CD14-positive monocyte (primary cell): ENCODE measurements around the gene PCDHA13. TPM values are rescaled to one million over a fixed set of nuclear protein-coding genes. Genes with fewer than 3 reads are reported as not detected.
A peak's percentile ranks its signal among the peaks of the same experiment; 100 is the strongest.

Source experiments
- DNase-seq, 3 donors: peaks; one replicate each; pipeline ENCODE4 v3.0.0-alpha.2; 2011 to 2022
- H2AFZ ChIP-seq: 2 replicates; pipeline ENCODE4 v1.6.0; 2012; ENCODE audit warnings: mild to moderate bottlenecking, low read depth, low read length, inconsistent platforms; ENCODE audit not compliant: insufficient read depth, poor library complexity, severe bottlenecking
- H3K27ac ChIP-seq, 2 donors: 1 replicate in 1 of 2; 2 replicates in 1 of 2; pipeline ENCODE4 v1.5.1; 2012 to 2013; ENCODE audit warnings: low read length in 2 of 2, control low read depth in 1 of 2, inconsistent platforms in 1 of 2, low read depth in 1 of 2, mild to moderate bottlenecking in 1 of 2
- H3K27me3 ChIP-seq, 2 donors: one replicate each; pipeline versions ENCODE4 v1.6.0 to v1.6.1; 2011 to 2013; ENCODE audit warnings: low read length in 2 of 2; ENCODE audit not compliant: control insufficient read depth in 2 of 2, insufficient read depth in 2 of 2
- H3K36me3 ChIP-seq, 2 donors: replicated peaks in 1 of 2; 1 replicate in 1 of 2; 2 replicates in 1 of 2; pipeline versions ENCODE4 v1.5.1 to v1.6.1; 2012 to 2013; ENCODE audit warnings: low read length in 2 of 2, control low read depth in 1 of 2, inconsistent platforms in 1 of 2, mild to moderate bottlenecking in 1 of 2; ENCODE audit not compliant: insufficient read depth in 2 of 2, control insufficient read depth in 1 of 2
- H3K4me1 ChIP-seq, 2 donors: 1 replicate in 1 of 2; 2 replicates in 1 of 2; pipeline versions ENCODE4 v1.5.1 to v1.6.1; 2012 to 2013; ENCODE audit warnings: low read length in 2 of 2, control low read depth in 1 of 2, inconsistent platforms in 1 of 2, mild to moderate bottlenecking in 1 of 2, moderate library complexity in 1 of 2; ENCODE audit not compliant: insufficient read depth in 2 of 2, control insufficient read depth in 1 of 2
- H3K4me2 ChIP-seq: replicated peaks from 2 replicates; pipeline ENCODE3; 2012; ENCODE audit warnings: low read length, moderate library complexity, mild to moderate bottlenecking; ENCODE audit not compliant: poor library complexity, severe bottlenecking; ENCODE audit errors: extremely low read depth
- H3K4me3 ChIP-seq, 3 experiments: fragments of 200-600 bp in 1 of 3; sonication (generic) in 1 of 3; replicated peaks in 1 of 3; 1 replicate in 2 of 3; 2 replicates in 1 of 3; pipeline ENCODE4 v1.5.1; 2011 to 2013; ENCODE audit warnings: low read length in 3 of 3, mild to moderate bottlenecking in 3 of 3, control low read depth in 2 of 3, low read depth in 2 of 3, inconsistent platforms in 1 of 3, moderate library complexity in 1 of 3
- H3K79me2 ChIP-seq: 2 replicates; pipeline ENCODE4 v1.6.0; 2012; ENCODE audit warnings: mild to moderate bottlenecking, control low read depth, inconsistent platforms, low read length, moderate library complexity; ENCODE audit not compliant: insufficient read depth
- H3K9ac ChIP-seq: 2 replicates; pipeline ENCODE4 v1.6.0; 2017; ENCODE audit warnings: low read length, mild to moderate bottlenecking; ENCODE audit not compliant: insufficient read depth, poor library complexity, severe bottlenecking
- H3K9me3 ChIP-seq, 2 donors: replicated peaks in 1 of 2; 1 replicate in 1 of 2; 2 replicates in 1 of 2; pipeline versions ENCODE4 v1.5.1 to v1.6.1; 2012 to 2013; ENCODE audit warnings: low read length in 2 of 2, control low read depth in 1 of 2; ENCODE audit not compliant: control insufficient read depth in 1 of 2, insufficient read depth in 1 of 2
- H4K20me1 ChIP-seq: 2 replicates; pipeline ENCODE4 v1.6.0; 2012; ENCODE audit warnings: mild to moderate bottlenecking, low read length, control low read depth, moderate library complexity; ENCODE audit not compliant: insufficient read depth
- H3K27ac Mint-ChIP-seq, 7 donors: one replicate each; pipeline ENCODE4 v1.8.0; 2020; ENCODE audit warnings: mild to moderate bottlenecking in 7 of 7, mixed read lengths in 7 of 7, moderate library complexity in 6 of 7, inconsistent platforms in 2 of 7
- H3K27me3 Mint-ChIP-seq, 3 donors: one replicate each; pipeline ENCODE4 v1.8.0; 2021 to 2022; ENCODE audit warnings: low read depth in 3 of 3, mild to moderate bottlenecking in 3 of 3, mixed read lengths in 3 of 3, moderate library complexity in 3 of 3, inconsistent platforms in 1 of 3
- H3K36me3 Mint-ChIP-seq, 2 donors: one replicate each; pipeline ENCODE4 v1.8.0; 2020; ENCODE audit warnings: mixed read lengths in 2 of 2, inconsistent platforms in 1 of 2, mild to moderate bottlenecking in 1 of 2
- H3K4me1 Mint-ChIP-seq: one replicate; pipeline ENCODE4 v1.8.0; 2020; ENCODE audit warnings: mild to moderate bottlenecking, mixed read lengths
- H3K4me3 Mint-ChIP-seq, 2 donors: one replicate each; pipeline ENCODE4 v1.8.0; 2020; ENCODE audit warnings: mild to moderate bottlenecking in 2 of 2, mixed read lengths in 2 of 2, moderate library complexity in 1 of 2
- H3K9me3 Mint-ChIP-seq, 7 donors: one replicate each; pipeline ENCODE4 v1.8.0; 2020 to 2022; ENCODE audit warnings: mixed read lengths in 7 of 7, mild to moderate bottlenecking in 6 of 7, moderate library complexity in 6 of 7, inconsistent platforms in 2 of 7
- WGBS: methylation state at CpG from one replicate; pipeline ENCODE4 v1.1.5; 2013; ENCODE audit warnings: missing lambda C conversion rate; ENCODE audit not compliant: insufficient coverage; 5-methylcytosine and 5-hydroxymethylcytosine counted together
- intact Hi-C, 2 donors: fragments of 100-400 bp; cut with micrococcal nuclease; formaldehyde crosslinking; loops; one replicate each; pipeline versions ENCODE4 v1.15.0 to v1.15.1; 2023
- polyA plus RNA-seq, 3 donors: library from polyadenylated mRNA; depleted of rRNA in 1 of 3; unstranded in 2 of 3; stranded (reverse) in 1 of 3; fragments of 300-500 nt in 2 of 3; fragments of >200 nt in 1 of 3; fragmentation: Illumina TruSeq in 2 of 3; gene quantifications; 1 replicate in 2 of 3; 2 replicates in 1 of 3; pipeline ENCODE4 v1.2.3, GENCODE V29; 2012 to 2021
- TF ChIP-seq, protein P1 (sequence below): fragments of 200-600 bp; IDR thresholded peaks from one replicate; pipeline ENCODE4 v1.8.0; 2022; ENCODE audit warnings: antibody characterized with exemption, mild to moderate bottlenecking

PCDHA13 gene
- polyA plus RNA-seq, 3 donors: not detected

- H2AFZ ChIP-seq: no peak within 1 kb of the TSS
- WGBS: 22% methylated on average over 30 of the region's 41 CpGs
- peaks cover 0 to 12% of the 10 kb centered on the region in 2 donors for H3K36me3 Mint-ChIP-seq
- H3K27me3 ChIP-seq: peaks cover 0 to 11% of the 10 kb centered on the region in 2 donors
- peaks cover 6 to 23% (median 22%) of the 10 kb centered on the region in 3 donors for H3K27me3 Mint-ChIP-seq
- no peak within 1 kb of the TSS for H3K27ac ChIP-seq
- no peaks in the 10 kb centered on the region for H3K79me2 ChIP-seq
- H3K4me3 ChIP-seq: no peak within 1 kb of the TSS
- no peak within 1 kb of the TSS for H3K4me2 ChIP-seq
- H3K36me3 ChIP-seq: no peaks in the 10 kb centered on the region
- no peak within 1 kb of the TSS for H3K27ac Mint-ChIP-seq
- H3K9me3 ChIP-seq: peaks cover 28 to 49% of the 10 kb centered on the region in 2 donors
- DNase-seq: no peak
- no peaks in the 10 kb centered on the region for H3K4me1 ChIP-seq
- intact Hi-C loops: no loop called here
- H4K20me1 ChIP-seq: no peaks in the 10 kb centered on the region
- no peaks in the 10 kb centered on the region for H3K4me1 Mint-ChIP-seq
- H3K9ac ChIP-seq: no peak within 1 kb of the TSS
- peaks cover 19 to 44% (median 33%) of the 10 kb centered on the region in 7 donors for H3K9me3 Mint-ChIP-seq
- TF ChIP-seq, protein P1, sequence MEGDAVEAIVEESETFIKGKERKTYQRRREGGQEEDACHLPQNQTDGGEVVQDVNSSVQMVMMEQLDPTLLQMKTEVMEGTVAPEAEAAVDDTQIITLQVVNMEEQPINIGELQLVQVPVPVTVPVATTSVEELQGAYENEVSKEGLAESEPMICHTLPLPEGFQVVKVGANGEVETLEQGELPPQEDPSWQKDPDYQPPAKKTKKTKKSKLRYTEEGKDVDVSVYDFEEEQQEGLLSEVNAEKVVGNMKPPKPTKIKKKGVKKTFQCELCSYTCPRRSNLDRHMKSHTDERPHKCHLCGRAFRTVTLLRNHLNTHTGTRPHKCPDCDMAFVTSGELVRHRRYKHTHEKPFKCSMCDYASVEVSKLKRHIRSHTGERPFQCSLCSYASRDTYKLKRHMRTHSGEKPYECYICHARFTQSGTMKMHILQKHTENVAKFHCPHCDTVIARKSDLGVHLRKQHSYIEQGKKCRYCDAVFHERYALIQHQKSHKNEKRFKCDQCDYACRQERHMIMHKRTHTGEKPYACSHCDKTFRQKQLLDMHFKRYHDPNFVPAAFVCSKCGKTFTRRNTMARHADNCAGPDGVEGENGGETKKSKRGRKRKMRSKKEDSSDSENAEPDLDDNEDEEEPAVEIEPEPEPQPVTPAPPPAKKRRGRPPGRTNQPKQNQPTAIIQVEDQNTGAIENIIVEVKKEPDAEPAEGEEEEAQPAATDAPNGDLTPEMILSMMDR: no peak
- peak within 1 kb of the TSS in 1 of 2 donors; percentile 39 for H3K4me3 Mint-ChIP-seq
Observed at GRCh38 chr5:140868721-140869554, 13.0 kb upstream of the PCDHA13 start, which contains the start of gene PCDHA11. PCDHA11 (plus strand) TSS chr5:140868957; CDS start chr5:140869104, 147 bp downstream.

GRCh38 chr5:140869555-140869886 lies 12.4 kb upstream of the PCDHA13 start:
- Mint-ChIP-seq H3K27me3 (peaks cover 6 to 26% (median 22%) of the 10 kb centered on the region in 3 donors), H3K27ac (no peak overlapping the region)

More at GRCh38 chr5:140869555-140869886, 12.4 kb upstream of the PCDHA13 start:
- no peak for DNase-seq
- no peaks in the 10 kb centered on the region for H3K79me2 ChIP-seq
- no peaks in the 10 kb centered on the region for H4K20me1 ChIP-seq
- H3K36me3 ChIP-seq: no peaks in the 10 kb centered on the region
- intact Hi-C loops: no loop called here
- H3K27ac ChIP-seq: no peak overlapping the region
- TF ChIP-seq, protein P1: no peak
- peaks cover 28 to 53% of the 10 kb centered on the region in 2 donors for H3K9me3 ChIP-seq
- peaks cover 0 to 15% of the 10 kb centered on the region in 2 donors for H3K27me3 ChIP-seq
- no peak overlapping the region for H3K4me3 ChIP-seq
- H3K4me2 ChIP-seq: no peak overlapping the region
- Mint-ChIP-seq H3K36me3 (peaks cover 0 to 12% of the 10 kb centered on the region in 2 donors), H3K4me3 (peak overlapping the region in 1 of 2 donors; percentile 39), H3K4me1 (no peaks in the 10 kb centered on the region), H3K9me3 (peaks cover 19 to 44% (median 37%) of the 10 kb centered on the region in 7 donors)
- no peak overlapping the region for H2AFZ ChIP-seq
- no peaks in the 10 kb centered on the region for H3K4me1 ChIP-seq
- 73% methylated on average over 4 of the region's 5 CpGs for WGBS
- no peak overlapping the region for H3K9ac ChIP-seq
